GM23338 (cell line): ENCODE results near the gene ILK.

Source experiments
- CTCF ChIP-seq, 2 experiments: fragments of 200-600 bp in 1 of 2; sonication (generic) in 1 of 2; conservative IDR thresholded peaks; 2 replicates each; pipeline versions ENCODE4 v1.5.1 to v1.6.1; 2016 to 2017; ENCODE audit warnings: antibody characterized with exemption in 2 of 2, low read depth in 2 of 2, mild to moderate bottlenecking in 2 of 2, moderate library complexity in 1 of 2
- POLR2AphosphoS5 ChIP-seq: IDR thresholded peaks from 2 replicates; pipeline ENCODE4 v1.6.1; 2016; ENCODE audit warnings: antibody characterized with exemption, low read depth
- REST ChIP-seq: IDR thresholded peaks from one replicate; pipeline ENCODE4 v1.6.1; 2018; ENCODE audit warnings: antibody characterized with exemption; ENCODE audit not compliant: unreplicated experiment

GRCh38 chr11:6634534-6634933, 31.0 kb downstream of the ILK start:
- TF ChIP-seq CTCF (conservative IDR thresholded peaks at IDR 0.05; ENCODE audit: low read depth in 2 of 2) (no peak), POLR2AphosphoS5 (no peak), REST (no peak)
